Measurements from ENCODE around the gene C4orf51. TPM values are rescaled to one million over a fixed set of nuclear protein-coding genes. Genes with fewer than 3 reads are reported as not detected.

The C4orf51 gene
- total and polyA plus RNA-seq, 8 donors, result not detected

GRCh38 chr4:145716661-145717200 is 36.8 kb downstream of the C4orf51 start:
- no peaks in the 10 kb centered on the region for H3K4me1 ChIP-seq
- no peak overlapping the region for H3K27ac ChIP-seq
- ATAC-seq, result no peak

GRCh38 chr4:145719752-145720624 is 40.0 kb downstream of the C4orf51 start:
- Histone ChIP-seq H3K4me3 (no peak overlapping the region), H3K4me1 (no peaks in the 10 kb centered on the region), H3K9me3 (no peaks in the 10 kb centered on the region), H3K36me3 (no peaks in the 10 kb centered on the region), H3K27me3 (no peaks in the 10 kb centered on the region), H3K27ac (no peak overlapping the region)
- intact Hi-C loops (cut with DNase I), result no loop called here
- ATAC-seq (no peak), DNase-seq (no peak)
- TF ChIP-seq, protein P1, sequence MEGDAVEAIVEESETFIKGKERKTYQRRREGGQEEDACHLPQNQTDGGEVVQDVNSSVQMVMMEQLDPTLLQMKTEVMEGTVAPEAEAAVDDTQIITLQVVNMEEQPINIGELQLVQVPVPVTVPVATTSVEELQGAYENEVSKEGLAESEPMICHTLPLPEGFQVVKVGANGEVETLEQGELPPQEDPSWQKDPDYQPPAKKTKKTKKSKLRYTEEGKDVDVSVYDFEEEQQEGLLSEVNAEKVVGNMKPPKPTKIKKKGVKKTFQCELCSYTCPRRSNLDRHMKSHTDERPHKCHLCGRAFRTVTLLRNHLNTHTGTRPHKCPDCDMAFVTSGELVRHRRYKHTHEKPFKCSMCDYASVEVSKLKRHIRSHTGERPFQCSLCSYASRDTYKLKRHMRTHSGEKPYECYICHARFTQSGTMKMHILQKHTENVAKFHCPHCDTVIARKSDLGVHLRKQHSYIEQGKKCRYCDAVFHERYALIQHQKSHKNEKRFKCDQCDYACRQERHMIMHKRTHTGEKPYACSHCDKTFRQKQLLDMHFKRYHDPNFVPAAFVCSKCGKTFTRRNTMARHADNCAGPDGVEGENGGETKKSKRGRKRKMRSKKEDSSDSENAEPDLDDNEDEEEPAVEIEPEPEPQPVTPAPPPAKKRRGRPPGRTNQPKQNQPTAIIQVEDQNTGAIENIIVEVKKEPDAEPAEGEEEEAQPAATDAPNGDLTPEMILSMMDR (IDR thresholded peaks at IDR 0.05), result no peak

More at GRCh38 chr4:145716661-145717200, 36.8 kb downstream of the C4orf51 start:
- TF ChIP-seq, protein P1 (IDR thresholded peaks at IDR 0.05), result no peak
- H3K36me3 ChIP-seq, result no peaks in the 10 kb centered on the region
- no peak for DNase-seq
- intact Hi-C loops (cut with DNase I), result no loop called here
- H3K27me3 ChIP-seq, result no peaks in the 10 kb centered on the region
- H3K9me3 ChIP-seq, result peaks cover 0 to 6% of the 10 kb centered on the region in 2 donors
- H3K4me3 ChIP-seq, result no peak overlapping the region

DNA sequence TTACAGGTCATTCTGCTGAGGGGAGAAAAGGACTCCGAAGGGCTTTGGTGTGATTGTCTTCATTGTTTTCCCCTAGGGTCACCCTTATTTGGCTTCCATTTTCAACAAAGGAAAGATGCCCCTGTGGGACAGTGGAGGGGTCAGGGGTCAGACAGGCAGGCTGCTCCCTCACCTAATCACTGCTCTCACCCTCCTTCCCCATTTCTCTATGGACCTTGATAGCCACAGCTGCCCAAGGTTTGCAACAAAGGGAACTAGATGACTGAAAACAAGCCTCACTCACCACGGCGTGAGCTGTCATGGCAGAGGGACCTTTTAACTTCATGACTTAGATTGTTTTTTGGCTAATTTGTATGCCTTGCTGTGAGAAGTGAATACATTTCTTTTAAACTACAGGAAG is 40.7 kb downstream of the C4orf51 start:
- Histone ChIP-seq H3K27me3 (no peaks in the 10 kb centered on the region), H3K27ac (no peak overlapping the region), H3K9me3 (no peaks in the 10 kb centered on the region), H3K4me3 (no peak overlapping the region), H3K4me1 (no peaks in the 10 kb centered on the region), H3K36me3 (no peaks in the 10 kb centered on the region)
- TF ChIP-seq, protein P1 (IDR thresholded peaks at IDR 0.05), result no peak
- DNase-seq (no peak), ATAC-seq (no peak)
- intact Hi-C loops (cut with DNase I), result no loop called here

DNA sequence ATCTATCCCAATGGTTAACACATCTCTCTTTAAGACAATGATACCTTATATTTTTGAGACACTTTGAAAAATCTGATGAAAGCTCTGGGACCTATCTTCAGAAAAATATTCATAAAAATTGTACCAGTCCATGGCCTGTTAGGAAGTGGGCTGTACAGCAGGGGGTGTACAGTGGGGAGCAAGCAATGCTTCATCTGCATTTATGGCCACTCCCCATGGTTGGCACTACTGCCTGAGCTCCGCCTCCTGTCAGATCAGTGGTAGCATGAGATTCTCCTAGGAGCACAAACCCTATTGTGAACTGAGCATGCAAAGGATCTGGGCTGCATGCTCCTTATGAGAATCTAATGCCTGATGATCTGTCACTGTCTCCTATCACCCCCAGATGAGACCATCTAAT is 42.6 kb downstream of the C4orf51 start:
- intact Hi-C loops (cut with DNase I), result no loop called here
- H3K27me3 ChIP-seq, result no peaks in the 10 kb centered on the region
- ATAC-seq, result no peak
- H3K36me3 ChIP-seq, result no peaks in the 10 kb centered on the region
- H3K4me3 ChIP-seq, result no peak overlapping the region
- no peak overlapping the region for H3K27ac ChIP-seq
- no peak for DNase-seq
- TF ChIP-seq, protein P1 (IDR thresholded peaks at IDR 0.05), result no peak
- H3K4me1 ChIP-seq, result no peaks in the 10 kb centered on the region
- no peaks in the 10 kb centered on the region for H3K9me3 ChIP-seq

DNA sequence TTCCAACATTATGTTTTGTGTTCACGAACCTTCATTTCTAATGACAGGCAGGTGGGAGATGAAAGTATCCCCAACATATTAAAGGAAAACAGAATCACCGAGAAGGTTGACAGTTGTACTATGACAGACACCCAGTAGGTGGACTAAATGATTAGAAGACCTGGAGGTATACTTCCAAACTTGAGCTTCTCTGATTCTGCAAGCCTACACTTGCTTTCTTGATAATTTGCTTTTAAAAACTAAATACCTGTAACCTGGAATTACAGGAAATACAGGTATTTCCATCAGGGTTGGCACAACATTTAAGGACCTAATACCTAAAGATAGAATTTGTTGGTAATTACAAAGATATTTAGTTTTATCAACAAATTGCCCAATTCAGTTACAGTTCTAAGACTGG is 43.4 kb downstream of the C4orf51 start:
- H3K4me3 ChIP-seq, result no peak overlapping the region
- H3K27ac ChIP-seq, result no peak overlapping the region
- TF ChIP-seq, protein P1 (IDR thresholded peaks at IDR 0.05), result no peak
- H3K4me1 ChIP-seq, result no peaks in the 10 kb centered on the region
- no peaks in the 10 kb centered on the region for H3K9me3 ChIP-seq
- no peaks in the 10 kb centered on the region for H3K27me3 ChIP-seq
- no peaks in the 10 kb centered on the region for H3K36me3 ChIP-seq
- ATAC-seq, result no peak
- intact Hi-C loops (cut with DNase I), result no loop called here
- DNase-seq, result no peak

Data from left lung (tissue), 10 donors.